ENCODE measurements around the gene TAB2.
"Not testable (repeated sequence)": the region's sequence is repeated elsewhere in the genome, so short reads cannot be mapped to it uniquely, and the experiment has no call there.

TAB2 gene

DNA sequence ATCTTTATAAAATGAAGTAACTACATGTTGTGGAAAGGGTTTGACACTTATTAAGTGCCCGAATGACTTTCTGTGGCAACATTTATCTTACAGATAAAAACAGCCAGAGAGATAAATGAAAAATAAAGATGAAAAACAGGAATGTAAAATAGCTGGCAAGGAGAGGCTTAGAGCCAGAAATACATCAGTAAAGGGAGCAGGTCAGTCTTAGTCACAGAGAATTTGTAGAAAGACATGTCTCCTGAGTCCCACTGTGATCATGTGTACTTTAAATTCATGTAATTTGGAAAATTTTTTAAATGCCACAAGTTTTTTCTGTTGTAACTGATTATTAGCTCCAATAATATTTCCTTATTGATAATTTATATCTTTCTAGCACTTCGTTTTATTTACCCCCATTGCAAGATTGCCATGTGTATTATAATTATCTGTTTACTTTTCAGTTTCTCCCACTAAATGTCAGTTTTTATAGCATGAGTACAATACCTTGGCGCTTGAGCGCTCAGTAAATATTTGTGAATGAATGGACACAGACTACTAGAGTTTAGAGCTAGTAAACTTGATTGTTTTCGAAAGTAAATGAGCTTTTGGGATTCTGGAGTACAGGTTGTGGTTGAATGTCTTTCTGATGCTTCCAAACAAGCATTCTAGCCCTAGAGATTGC, 15.2 kb downstream of the TAB2 start:
- DNase-seq: no peak

DNA sequence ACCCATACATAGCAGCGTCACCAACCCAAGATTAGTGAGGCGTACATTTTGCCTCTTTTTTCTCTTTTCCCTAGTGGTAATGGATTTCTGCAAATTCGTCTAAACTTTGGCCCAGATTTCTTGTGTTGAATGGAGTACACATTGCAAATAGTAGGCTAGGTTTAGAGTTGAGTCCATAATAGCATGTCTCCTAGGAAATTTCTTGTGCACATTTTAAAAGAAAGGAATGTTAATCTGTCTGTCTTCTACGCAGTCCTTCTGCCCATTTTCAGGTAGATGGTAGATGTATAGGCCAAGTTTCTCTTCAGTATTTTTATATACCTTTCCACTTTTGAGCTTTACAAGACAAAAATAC, 15.7 kb downstream of the TAB2 start:
- no peak for DNase-seq

DNA sequence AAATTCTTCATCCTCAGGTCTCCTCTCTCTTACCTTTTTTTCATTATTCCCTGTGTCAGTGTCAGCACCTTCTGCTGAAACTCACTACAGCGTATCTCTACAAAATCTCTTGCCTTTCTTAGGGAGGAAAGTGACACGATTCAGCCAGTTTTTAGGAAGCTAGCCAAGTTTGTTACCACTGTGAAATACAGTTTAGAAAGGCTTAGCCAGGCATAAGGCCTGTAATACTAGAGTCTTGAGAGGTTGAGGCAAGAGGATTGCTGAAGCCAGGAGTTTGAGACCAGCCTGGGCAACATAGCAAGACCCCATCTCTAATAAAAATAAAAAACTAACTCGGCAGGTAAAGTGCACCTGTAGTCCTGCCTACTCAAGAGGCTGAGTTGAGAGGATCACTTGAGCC, 16.7 kb downstream of the TAB2 start:
- DNase-seq: no peak

DNA sequence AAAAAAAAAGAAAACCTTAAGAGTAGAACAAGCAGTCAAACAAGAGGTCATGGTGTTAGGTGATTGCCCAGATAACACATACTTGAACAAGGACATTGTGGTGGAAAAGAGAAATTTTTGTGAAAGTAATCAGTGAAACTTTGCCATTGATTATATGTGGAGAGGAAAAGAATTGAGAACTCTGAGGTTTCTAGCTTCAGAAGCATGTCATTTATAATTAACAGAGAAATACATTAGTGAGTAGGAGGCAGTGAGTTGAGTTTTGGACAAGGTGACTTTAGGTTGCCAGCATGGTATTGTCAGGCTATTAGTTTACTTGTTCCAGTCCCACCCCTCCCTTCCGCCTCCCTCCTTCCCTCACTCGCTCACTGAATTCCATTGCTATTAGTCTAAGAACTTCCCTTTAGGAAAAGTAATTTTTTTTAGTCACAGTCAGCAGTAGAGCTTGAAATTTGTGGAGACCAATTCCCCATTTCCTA, 17.2 kb downstream of the TAB2 start:
- DNase-seq: no peak

DNA sequence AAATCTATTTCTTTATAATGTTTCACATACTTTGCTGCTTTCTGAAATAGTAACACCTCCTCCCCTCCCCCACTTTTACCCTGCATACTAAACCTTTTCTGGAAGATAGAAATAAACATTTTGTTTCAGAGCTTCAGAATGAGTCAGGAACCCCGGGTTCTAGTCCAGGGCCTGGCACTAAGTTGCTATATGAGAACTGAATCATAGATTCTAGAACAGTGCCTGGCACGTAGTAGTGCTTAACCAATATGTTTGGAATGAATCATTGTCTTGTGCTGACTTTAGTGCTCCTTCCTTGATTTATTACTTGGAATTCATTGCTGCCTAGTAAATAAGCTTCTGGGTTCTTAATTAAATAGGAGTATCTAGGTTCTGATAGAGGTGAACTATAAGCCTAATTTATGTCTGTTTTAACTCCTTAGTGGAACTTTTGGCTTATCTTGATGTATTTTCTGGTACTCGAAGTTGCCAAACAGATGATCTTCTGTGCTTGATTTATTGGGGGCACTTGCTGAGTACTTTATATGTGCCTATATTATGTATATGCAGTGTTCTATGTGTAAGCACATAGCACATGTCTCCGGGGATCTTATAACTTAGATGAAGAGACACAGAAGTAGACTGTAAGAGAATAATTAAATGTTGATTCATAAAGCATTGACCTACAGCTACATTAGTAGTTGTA, 18.6 kb downstream of the TAB2 start:
- no peak for DNase-seq

DNA sequence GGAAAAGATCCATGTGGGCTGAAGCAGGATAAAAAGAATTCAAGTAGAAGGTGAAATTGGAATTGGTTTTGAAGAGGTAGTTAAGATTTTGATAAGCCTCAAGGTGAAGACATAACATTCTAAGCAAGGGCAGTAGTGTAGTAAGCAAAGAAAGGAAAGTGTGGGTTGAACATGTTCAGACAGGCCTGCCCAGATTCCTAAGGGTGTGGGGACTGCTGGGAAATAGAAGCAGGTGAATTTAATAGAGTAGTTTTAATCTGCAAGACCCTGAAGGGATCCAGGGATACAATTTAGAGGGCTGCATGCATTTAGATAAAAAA, 19.1 kb downstream of the TAB2 start:
- no peak for DNase-seq

DNA sequence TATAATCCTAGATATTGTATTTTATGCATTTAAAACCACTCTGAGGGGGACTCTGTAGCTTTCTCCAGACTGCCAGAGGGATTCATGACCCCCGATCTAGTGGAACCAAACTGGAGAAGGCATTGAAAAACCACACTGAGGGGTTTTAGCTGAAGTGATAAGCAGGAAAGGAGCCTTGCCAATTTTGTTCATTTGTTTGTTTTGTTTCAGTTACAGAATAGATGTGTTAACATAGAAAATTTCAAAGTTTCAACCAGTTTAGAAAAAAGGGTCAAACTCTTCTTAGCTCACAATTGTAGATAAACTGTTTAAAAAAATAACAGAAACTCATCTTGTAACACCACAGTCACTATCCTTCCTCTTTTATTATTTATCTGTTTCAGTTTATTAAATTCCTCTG, 19.8 kb downstream of the TAB2 start:
- DNase-seq: no peak

DNA sequence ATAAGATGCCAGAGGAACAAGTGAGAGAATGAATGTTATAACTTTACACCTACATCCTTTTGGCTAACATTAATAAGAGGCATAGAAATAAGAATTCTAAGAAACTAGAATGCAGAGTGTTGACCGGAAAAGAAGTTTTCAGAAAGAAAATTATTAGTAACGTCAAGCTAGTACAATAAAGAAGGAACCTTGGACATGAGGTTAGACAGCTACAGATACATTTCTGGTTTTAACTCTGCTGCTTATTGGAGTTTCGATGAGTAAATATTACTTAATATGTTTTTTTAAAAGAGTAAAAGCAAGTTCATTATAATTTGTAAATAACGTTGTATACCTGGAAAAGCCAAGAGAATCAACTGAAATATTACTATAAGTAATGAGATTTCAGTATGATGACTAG, 22.7 kb downstream of the TAB2 start:
- DNase-seq: no peak

DNA sequence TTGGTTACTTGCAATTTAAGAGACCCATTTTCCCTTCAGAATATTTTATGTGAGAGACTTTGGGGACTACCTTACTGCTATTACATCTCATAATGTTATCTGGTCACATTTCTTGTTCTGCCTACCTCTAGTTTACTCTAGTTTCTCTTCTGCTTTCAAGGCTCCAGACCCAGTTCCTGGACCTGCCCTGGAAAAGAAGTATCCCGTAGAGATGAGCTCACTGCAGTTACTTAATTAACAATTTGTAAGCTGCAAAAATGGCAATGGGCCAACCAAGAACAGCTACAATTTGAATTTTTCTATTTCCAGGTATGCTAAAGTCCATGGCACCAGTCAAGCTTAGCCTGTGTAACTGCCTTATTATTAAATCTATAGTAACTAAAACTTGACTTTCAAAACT, 25.0 kb downstream of the TAB2 start:
- no peak for DNase-seq

DNA sequence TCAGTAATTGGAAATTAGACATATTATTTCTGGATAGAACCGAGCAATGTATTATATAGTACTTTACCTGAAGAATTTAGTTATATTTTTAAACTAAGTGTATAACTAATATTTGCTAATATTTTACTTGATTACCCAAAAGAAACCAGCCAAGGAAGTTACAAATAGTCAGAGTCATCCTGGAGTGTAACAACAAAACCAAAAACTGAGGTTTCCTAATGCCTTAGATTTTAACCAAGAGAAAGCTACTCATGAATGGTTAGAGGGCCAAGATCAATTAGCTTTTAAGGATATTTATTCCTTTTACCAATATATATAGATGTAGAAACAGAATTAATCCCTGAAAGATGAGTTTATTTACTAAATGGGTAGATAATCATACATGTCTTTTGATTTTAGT, 26.0 kb downstream of the TAB2 start:
- no peak for DNase-seq

DNA sequence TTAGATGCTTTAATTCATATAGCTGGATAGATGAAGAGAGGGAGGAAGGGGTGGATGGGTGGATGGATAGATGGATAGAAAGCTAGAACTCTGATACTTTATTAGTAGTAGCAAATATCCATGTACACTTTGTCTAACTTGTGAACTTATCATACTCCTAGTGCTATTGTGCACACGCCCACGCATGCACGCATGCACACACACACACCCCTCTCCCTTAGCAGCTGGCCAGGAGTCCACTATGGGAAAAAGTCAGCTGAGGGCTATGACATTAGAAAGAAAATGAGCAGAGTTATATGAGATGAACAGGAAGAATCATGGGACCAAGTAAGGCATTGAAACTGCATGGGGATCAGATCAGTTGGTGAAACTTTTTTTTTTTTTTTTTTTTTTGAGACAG, 28.6 kb downstream of the TAB2 start:
- no peak for DNase-seq

DNA sequence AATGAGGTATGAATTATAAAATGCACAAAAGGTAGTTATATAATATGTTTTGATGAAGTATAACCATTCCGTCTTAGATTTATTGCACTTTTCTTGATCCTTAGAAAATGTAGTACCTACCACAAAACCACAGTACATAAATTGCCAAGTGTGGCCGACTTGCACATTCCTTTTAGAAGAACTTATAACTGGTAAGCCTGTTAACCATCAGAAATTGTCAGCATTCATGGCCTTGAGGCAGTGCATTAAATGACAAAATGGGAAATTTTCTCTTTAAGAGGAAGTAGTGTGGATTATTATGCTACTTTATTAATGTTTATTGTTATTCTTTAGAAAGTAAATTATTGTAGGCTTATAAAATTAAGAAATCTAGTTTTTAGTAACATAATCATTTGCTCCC, 29.6 kb downstream of the TAB2 start:
- DNase-seq: no peak

DNA sequence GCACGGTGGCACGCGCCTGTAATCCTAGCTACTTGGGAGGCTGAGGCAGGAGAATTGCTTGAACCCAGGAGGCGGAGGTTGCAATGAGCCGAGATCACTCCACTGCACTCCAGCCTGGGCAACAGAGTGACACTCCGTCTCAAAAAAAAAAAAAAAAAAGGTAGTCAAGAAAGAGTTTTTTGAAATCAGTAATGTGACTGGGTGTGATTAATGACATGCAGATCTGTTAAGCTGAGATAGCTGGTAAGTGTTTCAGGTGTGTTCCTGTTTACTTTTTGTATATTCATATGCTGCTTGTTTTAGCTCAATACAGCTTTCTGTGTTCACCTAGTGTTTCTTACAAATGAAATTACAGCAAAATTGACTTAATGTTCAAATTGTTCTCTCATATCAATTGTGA, 31.8 kb downstream of the TAB2 start:
- DNase-seq: not testable (repeated sequence)

DNA sequence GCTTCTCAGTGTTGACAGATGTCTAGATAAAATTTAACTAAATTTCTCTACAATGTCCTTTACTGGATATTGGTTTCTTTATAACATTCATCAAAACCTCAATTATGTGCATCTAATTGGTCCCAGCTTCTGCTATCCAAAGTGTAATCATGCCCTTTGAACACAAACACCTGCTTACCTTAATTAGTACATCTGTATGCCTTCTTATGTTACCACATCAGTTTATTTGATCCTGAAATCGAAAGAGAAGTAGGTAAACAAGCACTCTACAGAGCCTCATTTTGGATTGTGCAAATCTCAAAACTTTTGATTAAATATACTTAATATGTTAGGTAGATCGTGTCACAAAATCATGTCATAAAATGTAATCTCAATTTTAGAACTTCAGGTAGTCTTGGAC, 36.5 kb downstream of the TAB2 start:
- DNase-seq: no peak

DNA sequence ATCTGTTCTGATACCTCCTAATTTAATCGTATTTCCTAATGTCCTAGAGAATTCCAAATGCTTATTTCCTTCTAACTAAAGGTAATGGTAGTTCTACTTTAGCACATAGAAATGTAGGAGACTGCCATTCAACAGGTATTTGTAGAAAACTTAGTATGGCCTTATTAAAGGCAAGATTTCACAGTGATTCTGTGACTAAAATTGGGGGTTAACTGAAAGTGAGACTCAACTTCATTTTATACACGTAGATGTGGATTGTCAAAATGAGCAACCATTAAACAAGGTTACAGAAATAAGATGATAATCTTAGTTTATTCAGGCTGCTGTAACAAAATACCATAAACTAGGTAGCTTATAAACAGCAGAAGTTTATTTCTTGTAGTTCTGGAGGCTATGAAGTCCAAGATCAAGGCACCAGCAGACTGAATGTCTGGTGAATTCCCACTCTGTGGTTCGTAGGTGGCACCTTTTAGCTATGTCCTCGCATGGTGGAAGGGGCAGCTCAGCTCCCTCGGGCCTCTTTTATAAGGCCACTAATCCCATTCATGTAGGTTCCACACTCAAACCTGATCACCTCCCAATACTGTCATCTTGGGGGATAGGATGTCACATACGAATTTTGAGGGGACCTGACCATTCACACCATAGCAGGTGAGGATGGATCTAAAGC, 38.7 kb downstream of the TAB2 start:
- no peak for DNase-seq

DNA sequence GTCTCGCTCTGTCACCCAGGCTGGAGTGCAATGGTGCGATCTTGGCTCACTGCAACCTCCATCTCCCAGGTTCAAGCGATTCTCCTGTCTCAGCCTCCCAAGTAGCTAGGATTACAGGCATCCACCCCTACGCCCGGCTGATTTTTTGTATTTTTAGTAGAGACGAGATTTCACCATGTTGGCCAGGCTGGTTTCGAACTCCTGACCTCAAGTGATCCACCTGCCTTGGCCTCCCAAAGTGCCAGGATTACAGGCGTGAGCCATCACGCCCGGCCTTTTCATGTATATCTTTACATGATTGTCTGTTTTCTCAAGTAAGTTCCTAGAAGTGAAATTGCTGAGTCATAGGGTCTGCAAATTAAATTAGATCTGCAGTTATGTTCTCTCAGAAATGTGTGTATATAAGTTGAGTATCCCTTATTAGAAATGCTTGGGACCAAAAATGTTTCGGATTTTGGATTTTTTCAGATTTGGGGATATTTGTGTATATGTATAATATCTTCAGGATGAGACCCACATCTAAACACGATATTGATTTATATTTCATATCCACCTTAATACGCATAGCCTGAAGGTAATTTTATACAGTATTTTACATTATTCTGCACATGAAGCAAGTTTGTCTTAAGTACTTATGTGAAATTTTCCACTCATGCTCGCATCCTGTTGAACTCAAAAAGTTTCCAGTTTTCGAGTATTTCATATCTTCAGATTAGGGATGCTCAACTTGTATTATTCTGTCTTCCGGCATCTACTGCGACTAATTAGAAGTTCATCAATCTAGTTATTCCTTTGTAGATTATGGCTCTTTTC, 40.4 kb downstream of the TAB2 start:
- no peak for DNase-seq

DNA sequence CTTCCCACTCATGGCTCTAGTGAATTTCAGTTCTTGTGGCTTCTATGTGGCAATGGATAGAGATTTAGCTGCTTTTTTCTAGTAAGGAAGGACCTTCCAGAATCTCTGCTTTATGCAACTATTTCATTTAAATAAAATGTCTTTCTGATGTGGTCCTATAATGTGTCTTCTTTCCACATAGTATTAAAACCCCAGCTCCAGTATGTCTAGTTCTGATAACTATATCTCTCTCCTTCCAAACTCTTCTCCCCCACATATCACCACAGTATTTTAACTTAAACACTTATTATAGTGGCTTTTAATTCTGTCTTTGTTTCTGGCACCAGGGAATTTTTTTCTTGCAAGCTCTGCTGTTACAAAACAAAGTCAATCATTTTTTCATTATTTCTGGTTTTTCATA, 41.9 kb downstream of the TAB2 start:
- no peak for DNase-seq

DNA sequence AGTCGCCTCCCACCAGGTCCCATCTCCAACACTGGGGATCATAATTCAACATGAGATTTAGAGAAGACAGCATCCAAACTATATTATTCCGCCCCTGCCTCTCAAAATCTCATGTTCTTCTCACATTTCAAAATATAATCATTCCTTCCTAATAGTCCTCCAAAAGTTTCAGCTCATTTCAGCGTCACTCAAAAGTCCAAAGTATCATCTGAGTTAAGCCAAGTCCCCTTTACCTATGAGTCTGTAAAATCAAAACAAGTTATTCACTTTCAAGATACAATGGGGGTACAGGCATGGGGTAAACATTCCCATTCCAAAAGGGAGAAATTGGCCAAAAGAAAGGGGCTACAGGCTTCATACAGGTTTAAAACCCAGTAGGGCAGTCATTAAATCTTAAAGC, 43.0 kb downstream of the TAB2 start:
- no peak for DNase-seq

DNA sequence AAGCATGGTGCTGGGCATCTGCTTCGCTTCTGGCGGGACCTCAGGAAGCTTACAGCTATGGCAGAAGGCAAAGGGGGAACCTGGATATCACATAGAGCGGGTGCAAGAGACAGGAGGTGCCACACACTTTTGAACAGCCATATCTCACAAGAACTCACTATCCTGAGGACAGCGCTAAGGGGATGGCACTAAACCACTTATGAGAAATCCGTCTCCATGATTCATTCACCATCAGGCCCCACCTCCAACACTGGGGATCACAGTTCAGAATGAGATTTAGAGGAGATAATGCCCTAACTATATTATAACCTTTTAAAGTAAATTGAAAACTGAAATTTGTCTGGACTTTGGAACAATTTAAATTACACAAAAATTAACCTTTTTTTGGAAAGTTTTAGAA, 44.8 kb downstream of the TAB2 start:
- DNase-seq: no peak

DNA sequence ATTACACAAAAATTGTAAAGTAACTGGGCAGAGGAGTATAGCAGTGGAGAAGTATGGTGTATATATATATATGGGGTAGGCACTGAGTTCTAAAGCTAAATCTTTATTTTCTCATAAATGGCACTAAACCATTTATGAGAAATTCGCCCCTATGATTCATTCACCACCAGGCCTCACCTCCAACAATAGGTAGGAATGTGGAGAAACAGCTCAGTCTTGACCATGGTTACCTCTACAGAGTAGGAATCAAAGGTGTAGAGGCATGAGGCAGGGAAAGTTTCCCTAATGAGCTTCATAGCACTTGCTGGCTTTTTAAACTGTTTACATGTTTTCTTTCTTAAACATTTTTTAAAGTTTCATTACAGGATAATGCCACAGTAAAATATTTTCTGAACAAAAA, 45.6 kb downstream of the TAB2 start:
- no peak for DNase-seq

DNA sequence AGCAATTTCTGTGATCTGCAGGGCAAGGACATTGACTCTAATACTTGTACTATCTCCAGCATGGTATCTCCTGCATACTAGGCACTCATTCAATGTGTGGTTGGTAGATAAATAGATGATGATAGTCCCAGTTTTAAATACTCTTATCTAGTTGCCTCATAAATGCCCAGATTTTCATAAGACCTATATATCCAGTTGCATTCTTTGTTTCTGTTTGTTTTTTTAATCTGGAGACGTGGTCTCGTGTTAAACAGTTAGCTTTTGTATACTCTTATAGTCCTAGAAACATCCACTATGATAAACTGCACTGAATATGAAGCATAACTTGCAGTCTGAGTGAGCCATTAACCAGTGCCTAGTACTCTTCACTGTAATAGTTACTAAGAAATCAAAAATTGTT, 47.0 kb downstream of the TAB2 start:
- DNase-seq: no peak

DNA sequence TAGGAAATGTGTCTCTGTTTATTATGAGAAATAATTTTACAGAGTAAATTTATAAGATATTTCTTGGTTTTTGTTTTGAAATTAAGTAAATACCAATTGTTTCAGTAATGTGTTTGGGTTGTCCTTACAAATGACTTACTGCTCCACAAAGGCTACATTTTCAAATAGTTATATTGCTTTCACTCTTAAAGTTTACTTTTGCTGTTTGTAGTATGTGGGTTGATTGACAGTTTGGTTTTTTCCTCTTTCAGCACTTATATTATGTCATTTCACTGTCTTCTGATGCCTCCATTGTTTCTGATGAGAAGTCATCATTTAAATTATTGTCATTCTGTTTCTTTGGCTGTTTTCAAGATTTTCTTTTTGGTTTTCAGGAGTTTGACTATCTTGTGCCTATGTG, 47.7 kb downstream of the TAB2 start:
- DNase-seq: no peak

DNA sequence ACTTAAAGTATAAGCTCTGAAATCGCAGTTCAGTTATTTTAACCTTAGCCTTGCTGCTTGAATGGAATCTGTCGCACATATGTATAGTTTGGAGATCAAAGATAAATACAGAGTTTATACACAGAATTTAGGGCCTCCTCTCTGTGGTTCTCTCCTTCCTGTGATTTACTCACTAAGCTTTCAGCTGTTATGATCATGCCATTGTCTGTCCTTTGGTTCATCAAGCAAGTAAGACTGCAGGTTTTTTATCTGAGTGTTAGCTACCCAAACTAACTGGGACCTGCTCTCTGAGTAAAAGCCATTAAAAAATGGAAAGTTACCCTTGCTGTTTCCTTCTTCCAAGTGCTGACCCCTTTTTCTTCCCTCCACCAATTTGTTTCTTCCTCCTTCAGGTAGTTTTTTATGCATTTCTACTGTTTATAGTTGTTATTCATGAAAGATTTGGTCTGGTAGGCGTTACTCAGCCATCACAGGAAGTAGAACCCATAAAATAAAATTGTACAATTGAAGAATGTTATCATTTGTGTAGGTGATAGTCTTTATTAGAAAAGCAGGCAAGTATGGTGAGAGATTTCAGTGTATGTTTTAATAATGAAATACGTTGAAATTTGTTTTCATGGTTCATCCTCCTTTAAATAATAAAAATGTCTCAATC, 48.9 kb downstream of the TAB2 start:
- DNase-seq: no peak

Measured in right kidney (tissue), 1 donor.